GM20000 (cell line): ENCODE data around the gene EXD3.
"Not testable (repeated sequence)": the region's sequence is repeated elsewhere in the genome, so short reads cannot be mapped to it uniquely, and the experiment has no call there.

ENCODE experiments used
- DNase-seq: peaks from one replicate; pipeline ENCODE4 v3.0.0; 2012; ENCODE audit warnings: low spot score
- TF ChIP-seq, protein P1 (sequence below): IDR thresholded peaks from 2 replicates; pipeline ENCODE4 v1.5.1; 2012; ENCODE audit warnings: mild to moderate bottlenecking, control low read depth; ENCODE audit errors: extremely low read depth, missing control alignments

The EXD3 gene

DNA sequence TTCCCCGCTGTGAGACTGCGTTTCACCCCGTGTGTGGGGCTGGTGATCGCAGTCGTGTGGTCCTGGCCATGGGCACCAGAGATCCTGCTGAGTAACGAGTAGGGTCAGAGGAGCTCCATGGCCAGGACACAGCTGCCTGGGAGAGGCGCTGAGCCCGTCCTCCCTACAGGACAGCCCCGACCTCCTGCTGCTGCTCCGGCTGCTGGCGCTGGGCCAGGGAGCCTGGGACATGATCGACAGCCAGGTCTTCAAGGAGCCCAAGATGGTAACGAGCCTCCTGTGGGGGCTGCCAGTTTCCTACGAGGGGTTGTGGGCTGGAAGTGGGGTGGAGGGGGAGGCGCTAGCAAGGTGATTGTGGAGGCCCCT lies 156.8 kb downstream of the EXD3 start:
- DNase-seq, result no peak
- TF ChIP-seq, protein P1, sequence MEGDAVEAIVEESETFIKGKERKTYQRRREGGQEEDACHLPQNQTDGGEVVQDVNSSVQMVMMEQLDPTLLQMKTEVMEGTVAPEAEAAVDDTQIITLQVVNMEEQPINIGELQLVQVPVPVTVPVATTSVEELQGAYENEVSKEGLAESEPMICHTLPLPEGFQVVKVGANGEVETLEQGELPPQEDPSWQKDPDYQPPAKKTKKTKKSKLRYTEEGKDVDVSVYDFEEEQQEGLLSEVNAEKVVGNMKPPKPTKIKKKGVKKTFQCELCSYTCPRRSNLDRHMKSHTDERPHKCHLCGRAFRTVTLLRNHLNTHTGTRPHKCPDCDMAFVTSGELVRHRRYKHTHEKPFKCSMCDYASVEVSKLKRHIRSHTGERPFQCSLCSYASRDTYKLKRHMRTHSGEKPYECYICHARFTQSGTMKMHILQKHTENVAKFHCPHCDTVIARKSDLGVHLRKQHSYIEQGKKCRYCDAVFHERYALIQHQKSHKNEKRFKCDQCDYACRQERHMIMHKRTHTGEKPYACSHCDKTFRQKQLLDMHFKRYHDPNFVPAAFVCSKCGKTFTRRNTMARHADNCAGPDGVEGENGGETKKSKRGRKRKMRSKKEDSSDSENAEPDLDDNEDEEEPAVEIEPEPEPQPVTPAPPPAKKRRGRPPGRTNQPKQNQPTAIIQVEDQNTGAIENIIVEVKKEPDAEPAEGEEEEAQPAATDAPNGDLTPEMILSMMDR, result no peak

GRCh38 chr9:137265496-137266161 lies 157.3 kb downstream of the EXD3 start:
- TF ChIP-seq, protein P1, result no peak
- DNase-seq, result no peak

GRCh38 chr9:137264067-137264466 lies 158.9 kb downstream of the EXD3 start:
- DNase-seq, result no peak
- TF ChIP-seq, protein P1, result no peak

DNA sequence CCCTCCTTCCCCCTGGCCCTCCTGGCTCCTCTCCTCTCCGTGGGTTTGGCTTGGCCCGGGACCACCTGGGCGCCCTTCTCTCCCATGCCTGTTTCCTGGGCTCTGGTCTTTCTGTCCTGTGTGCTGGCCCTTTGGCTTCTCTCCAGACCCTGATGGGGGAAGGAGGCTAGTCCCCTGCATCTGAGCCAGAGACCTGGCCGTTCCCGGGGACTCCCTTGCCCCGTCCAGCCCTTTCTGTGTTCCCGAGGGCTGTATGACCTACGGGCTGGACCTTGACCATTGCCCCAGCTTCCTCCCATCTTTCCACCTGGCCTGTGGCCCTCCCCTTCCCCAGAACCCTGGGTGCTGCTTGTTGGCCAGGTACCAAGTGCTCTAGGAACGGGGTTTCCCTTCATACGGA lies 159.5 kb downstream of the EXD3 start:
- TF ChIP-seq, protein P1, result no peak

GRCh38 chr9:137262909-137263285 lies 160.1 kb downstream of the EXD3 start:
- TF ChIP-seq, protein P1, result no peak
- DNase-seq, result no peak

More for the DNA sequence above, 159.5 kb downstream of the EXD3 start:
- DNase-seq, result no peak

- DNase-seq, result not testable (repeated sequence)
These were observed 160.6 kb downstream of the EXD3 start for GRCh38 chr9:137262173-137262908.
